T-helper 17 cell (primary cell): Measurements from ENCODE around the gene BCAR1. TPM values are rescaled to one million over a fixed set of nuclear protein-coding genes. Genes with fewer than 3 reads are reported as not detected.

ENCODE experiments used
- ATAC-seq: fragments of 150-1000 bp; cut with Tn5 transposase; 2 replicates; pipeline ENCODE4 v1.10.0; 2021; ENCODE audit warnings: mild to moderate bottlenecking, moderate library complexity
- DNase-seq, 3 donors: peaks; one replicate each; pipeline versions ENCODE4 v3.0.0 to v3.0.0-alpha.2; 2020 to 2021
- H3K9me3 ChIP-seq: one replicate; pipeline ENCODE4 v1.7.0; 2013; ENCODE audit warnings: low read length, mild to moderate bottlenecking; ENCODE audit not compliant: control insufficient read depth, poor library complexity, severe bottlenecking
- H3K27ac Mint-ChIP-seq: one replicate; pipeline ENCODE4 v1.8.0; 2022; ENCODE audit warnings: mild to moderate bottlenecking, moderate library complexity, mixed read lengths
- H3K27me3 Mint-ChIP-seq: one replicate; pipeline ENCODE4 v1.8.0; 2022; ENCODE audit warnings: mixed read lengths
- H3K36me3 Mint-ChIP-seq: one replicate; pipeline ENCODE4 v1.8.0; 2022; ENCODE audit warnings: low read depth, mixed read lengths
- H3K4me1 Mint-ChIP-seq: one replicate; pipeline ENCODE4 v1.8.0; 2022; ENCODE audit warnings: mild to moderate bottlenecking, mixed read lengths
- H3K4me3 Mint-ChIP-seq: one replicate; pipeline ENCODE4 v1.8.0; 2022; ENCODE audit warnings: mild to moderate bottlenecking, moderate library complexity, mixed read lengths
- total RNA-seq, 4 donors: library from RNA in 2 of 4; stranded (reverse) in 2 of 4; gene quantifications; one replicate each; pipeline ENCODE4 v1.2.3 and lab custom pipeline; 2022 to 2026

BCAR1 gene
- total RNA-seq, 2 donors from 2014 or later, result 0.50 TPM; not detected in 1

DNA sequence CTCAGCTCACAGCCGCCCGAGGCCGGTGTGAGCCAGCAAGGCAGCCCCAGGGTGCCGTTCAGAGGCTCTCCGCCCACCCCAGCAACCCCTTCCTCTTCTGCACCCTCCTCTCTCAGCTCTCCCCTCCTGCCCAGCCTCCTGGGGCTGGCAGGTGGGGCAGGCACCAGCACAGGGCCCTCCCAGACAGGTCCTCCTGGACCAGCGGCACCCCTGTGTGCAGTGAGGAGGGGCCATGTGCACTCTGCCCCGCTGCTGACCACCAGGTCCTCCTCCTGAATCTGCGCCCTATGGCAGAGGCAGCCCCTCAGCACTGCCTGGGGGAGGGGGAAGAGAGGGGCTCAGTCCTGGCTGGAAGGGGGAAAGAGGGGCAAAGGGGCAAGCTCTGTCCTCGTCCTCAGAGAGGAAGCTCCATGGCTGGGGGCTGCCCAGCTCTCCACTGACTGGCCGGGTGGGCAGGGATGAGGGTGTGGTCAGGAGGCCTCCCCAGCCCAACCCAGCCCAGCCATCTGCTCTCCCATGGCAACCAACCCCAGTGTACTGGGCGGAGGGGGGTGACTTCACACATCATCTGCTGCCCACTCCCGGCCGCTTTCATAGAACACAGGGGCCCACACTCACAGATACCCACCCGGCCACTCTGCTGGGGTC is 5.4 kb upstream of the BCAR1 start:
- Mint-ChIP-seq H3K4me1 (peaks cover 5% of the 10 kb centered on the region), H3K27me3 (peaks cover 50% of the 10 kb centered on the region), H3K36me3 (no peaks in the 10 kb centered on the region), H3K4me3 (no peak overlapping the region), H3K27ac (no peak overlapping the region)
- H3K9me3 ChIP-seq, result no peaks in the 10 kb centered on the region
- DNase-seq (no peak), ATAC-seq (no peak)

DNA sequence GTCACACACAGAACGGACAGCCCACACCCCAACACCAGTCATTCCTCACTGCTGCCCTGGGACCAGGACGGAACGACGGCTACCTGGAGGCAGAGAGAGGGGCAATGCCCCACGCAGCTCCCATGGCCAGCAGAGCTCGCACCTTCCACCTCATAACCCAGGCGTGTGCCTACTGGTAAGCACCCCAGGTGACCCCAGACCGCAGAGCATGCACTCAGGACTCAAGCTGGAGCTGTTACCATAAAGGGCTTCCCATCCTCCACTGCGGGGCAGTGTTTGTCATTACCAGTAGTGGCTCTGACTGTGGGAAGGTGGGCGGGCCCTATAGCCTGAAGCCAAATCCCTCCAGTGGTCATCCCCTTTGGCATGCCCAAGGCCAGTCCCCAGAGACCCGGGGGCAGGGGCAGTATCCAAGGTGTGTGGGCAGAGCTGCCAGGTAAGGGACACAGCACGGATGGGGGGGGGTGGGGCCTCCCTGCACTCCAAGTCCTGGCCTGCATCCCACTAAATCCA is 4.7 kb upstream of the BCAR1 start:
- Mint-ChIP-seq H3K36me3 (no peaks in the 10 kb centered on the region), H3K27ac (no peak overlapping the region)

DNA sequence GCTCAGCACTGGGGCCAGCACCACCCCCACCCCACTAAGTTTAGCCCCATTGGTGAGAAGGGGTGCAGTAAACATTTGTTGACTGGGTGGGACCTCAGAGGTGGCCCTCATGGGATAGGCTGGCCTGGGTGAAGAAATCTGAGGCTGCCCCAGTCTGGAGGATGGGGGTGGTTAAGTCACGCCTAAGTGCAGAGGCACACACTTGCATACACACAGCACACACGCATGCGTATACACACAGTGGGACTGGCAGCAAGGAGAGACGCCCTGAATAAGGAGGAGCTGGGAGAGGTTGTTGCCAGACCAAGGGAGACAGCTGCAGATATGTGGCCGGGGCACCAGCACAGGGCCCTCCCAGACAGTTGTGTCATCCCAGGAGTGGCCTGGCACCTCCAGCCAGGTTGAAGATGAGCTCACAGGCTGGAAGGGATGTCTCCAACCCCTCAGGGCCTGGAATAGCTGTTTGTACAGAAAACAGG is 3.0 kb upstream of the BCAR1 start:
- Mint-ChIP-seq H3K36me3 (no peaks in the 10 kb centered on the region), H3K4me3 (no peak overlapping the region), H3K27me3 (peaks cover 49% of the 10 kb centered on the region), H3K4me1 (peaks cover 9% of the 10 kb centered on the region), H3K27ac (no peak overlapping the region)
- no peak for DNase-seq
- ATAC-seq, result no peak
- H3K9me3 ChIP-seq, result no peaks in the 10 kb centered on the region

More for the DNA sequence above, 4.7 kb upstream of the BCAR1 start:
- no peak overlapping the region for H3K4me3 Mint-ChIP-seq
- no peaks in the 10 kb centered on the region for H3K9me3 ChIP-seq
- ATAC-seq (no peak), DNase-seq (peak in 1 of 3 donors; percentile 11)
- peaks cover 51% of the 10 kb centered on the region for H3K27me3 Mint-ChIP-seq
- H3K4me1 Mint-ChIP-seq, result peaks cover 6% of the 10 kb centered on the region

DNA sequence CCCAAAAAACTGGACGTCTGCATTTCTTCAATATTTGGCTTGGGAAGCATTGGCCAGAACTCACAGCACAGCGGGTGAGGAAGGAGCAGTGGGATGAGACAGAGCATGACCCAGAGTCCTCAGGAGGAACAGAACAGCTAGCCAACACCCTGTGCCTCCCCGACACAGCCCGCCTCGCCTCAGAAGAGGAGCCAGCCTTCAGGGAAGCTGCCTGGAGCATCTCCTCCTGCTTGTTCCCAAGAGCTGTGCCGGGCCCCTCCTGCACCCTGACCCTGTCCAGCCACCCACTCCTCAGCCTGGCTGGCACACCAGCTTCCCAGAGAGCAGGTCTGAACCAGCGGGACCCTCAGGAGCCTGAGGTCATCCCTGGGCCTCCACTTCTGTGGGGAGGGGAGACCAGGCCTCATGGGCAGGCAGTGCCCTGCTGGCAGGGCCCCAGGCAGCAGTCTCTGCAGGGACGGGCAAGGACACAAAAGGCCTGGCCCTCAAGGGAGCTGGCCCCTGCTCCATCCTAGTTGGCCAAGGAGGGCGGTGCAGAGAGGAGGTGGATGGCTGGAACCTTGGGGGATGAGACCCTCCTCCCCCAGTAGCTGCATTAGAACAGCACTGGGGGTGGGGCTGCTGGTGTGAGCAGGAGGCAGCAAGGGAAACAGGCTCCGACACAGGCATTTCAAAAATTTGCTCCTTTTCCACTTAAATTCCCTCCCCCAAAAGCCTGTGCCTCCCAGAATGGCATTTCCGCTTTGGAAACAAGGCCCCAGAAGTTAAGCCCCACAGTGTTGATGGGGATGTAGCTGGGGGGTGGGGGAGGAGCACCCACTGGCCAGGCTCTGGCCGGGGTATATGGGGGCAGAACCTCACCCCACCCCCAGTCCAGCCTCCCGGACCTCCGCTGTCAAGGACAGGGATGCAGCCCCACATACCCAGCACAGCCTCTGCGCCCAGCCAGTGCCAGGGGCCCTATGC is 1.8 kb upstream of the BCAR1 start:
- Mint-ChIP-seq H3K27me3 (peaks cover 50% of the 10 kb centered on the region), H3K4me1 (peaks cover 9% of the 10 kb centered on the region), H3K4me3 (peak overlapping the region; percentile 39), H3K27ac (no peak overlapping the region), H3K36me3 (no peaks in the 10 kb centered on the region)
- DNase-seq, result no peak
- ATAC-seq, result no peak
- no peaks in the 10 kb centered on the region for H3K9me3 ChIP-seq

DNA sequence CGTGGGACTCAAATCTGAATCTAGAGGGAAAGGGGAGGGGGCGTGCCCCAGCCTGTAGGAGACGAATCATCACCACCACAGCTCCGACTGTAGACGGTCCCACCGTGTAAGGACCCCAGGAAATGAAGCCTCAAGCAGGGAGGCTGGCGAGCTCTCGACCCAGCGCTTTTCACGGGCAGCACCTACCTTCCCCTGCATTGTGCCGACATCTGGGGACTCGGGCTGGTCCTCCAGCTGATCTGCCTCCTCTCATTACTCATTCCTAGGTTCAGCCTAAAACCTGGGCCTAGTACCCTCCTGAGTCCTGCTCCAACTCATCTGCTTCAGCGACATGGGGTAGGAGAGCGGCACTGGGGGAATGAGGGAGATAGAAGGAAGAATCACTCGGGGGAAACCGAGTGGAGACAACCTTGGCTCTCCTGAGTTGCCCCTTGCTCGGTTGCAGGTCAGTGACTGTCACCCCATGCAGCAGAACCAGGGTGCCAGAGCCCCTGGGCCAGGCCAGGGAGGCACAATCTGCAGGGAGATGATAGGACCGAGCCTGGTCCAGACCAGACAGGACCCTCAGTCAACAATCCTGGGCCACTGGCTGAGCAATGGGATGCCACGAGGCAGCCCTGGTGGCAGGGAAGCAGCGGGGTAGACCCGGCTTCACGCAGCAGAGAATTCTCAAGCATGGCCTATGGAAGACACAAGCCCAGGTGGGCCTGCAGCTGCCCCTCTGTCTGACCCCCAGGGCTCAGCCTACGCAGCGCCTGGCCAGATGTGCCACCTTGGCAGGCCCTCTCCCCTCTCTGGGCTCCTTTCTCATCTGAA is 833 bp upstream of the BCAR1 start:
- H3K27ac Mint-ChIP-seq, result no peak overlapping the region
- H3K36me3 Mint-ChIP-seq, result no peaks in the 10 kb centered on the region
- ATAC-seq (no peak), DNase-seq (no peak)
- H3K27me3 Mint-ChIP-seq, result peaks cover 52% of the 10 kb centered on the region
- H3K4me1 Mint-ChIP-seq, result peaks cover 11% of the 10 kb centered on the region
- peak overlapping the region; percentile 86 for H3K4me3 Mint-ChIP-seq
- H3K9me3 ChIP-seq, result no peaks in the 10 kb centered on the region

DNA sequence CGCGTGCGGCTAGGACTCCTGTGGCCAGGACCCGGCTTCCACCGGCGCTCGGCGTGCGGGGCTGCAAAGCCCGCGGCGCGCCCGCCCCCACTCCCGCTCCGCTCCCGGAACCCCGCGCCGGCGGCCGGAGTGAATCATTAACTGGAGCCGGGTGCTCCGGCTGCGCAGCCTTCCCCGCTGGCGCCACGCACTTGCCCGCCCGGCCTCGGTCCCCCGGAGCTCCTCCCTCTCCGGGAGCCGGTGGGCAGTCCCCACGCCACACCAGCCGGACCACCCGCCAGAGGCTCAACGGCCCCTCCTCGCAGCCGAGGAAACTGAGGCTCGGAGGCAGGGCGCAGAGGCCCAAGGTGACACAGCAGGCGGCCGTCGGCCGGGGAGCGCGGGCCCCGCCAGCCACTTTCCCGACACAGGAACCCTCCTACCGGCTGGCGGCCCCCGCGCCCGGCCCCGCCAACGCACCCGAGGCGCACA is 580 bp downstream of the BCAR1 start:
- H3K4me3 Mint-ChIP-seq, result peak overlapping the region; percentile 80
- no peaks in the 10 kb centered on the region for H3K36me3 Mint-ChIP-seq
- H3K4me1 Mint-ChIP-seq, result peaks cover 11% of the 10 kb centered on the region
- ATAC-seq (peak; percentile 26), DNase-seq (peak in 1 of 3 donors; percentile 16)
- H3K9me3 ChIP-seq, result no peaks in the 10 kb centered on the region
- H3K27me3 Mint-ChIP-seq, result peaks cover 52% of the 10 kb centered on the region
- no peak overlapping the region for H3K27ac Mint-ChIP-seq

DNA sequence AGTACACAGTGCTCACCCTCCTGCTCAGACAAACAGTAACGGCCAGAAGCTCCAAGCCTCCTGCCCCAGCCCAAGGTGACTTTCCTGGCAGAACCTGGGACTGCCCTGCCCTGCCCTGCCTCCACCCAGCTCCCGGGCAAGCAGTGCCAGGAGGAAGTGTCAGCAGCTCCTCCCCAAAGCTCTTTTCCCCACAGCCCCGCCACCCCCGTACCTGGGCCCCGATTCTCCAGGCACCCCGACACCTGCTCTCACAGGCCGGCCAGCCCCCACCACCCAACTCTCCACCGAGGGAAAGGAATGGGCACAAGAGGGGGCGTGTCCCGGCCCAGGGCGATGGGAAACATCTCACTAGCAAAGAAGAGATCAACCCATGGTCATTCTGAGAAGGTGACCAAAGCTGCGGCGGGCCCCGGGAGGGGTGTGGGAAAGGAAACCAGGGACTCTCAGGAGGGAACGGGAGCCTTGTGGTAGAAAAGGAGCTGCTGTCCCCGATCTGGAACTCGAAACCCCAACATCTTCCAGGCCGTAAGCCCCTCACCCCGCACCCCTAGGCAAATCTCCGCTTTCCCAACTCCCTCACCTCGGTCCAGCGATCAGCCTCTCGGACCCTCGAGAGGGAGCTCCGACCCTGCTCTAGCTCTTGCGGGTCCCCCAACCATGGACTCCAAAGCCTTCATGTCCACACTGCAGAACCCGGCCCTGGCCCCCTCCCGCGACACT is 1.2 kb downstream of the BCAR1 start:
- DNase-seq (no peak), ATAC-seq (peak; percentile 6)
- H3K4me3 Mint-ChIP-seq, result peak overlapping the region; percentile 80
- H3K4me1 Mint-ChIP-seq, result peaks cover 11% of the 10 kb centered on the region
- no peaks in the 10 kb centered on the region for H3K36me3 Mint-ChIP-seq
- no peak overlapping the region for H3K27ac Mint-ChIP-seq
- H3K9me3 ChIP-seq, result no peaks in the 10 kb centered on the region
- peaks cover 49% of the 10 kb centered on the region for H3K27me3 Mint-ChIP-seq

DNA sequence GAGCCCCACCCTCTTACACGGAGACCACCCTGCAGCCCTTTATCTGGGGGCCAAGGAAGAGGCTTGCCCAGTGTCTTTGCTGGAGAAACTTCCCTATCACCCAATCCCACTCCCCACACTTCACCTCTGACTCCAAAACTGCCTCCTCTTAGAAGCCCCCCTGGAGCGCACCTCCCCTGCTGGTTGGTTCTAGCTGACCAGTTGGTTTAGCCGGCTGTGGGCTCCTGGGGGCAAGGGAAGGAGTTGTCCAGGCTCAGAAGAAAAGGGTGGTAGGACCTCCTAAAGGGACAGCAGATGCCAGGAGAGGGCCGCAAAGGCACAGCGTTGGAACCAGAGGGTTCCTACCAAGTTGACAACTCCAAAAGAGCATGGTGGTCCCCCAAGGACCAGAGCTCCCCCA is 2.0 kb downstream of the BCAR1 start:
- DNase-seq (no peak), ATAC-seq (no peak)
- Mint-ChIP-seq H3K27me3 (peaks cover 41% of the 10 kb centered on the region), H3K4me3 (no peak overlapping the region), H3K4me1 (peaks cover 13% of the 10 kb centered on the region), H3K27ac (no peak overlapping the region), H3K36me3 (no peaks in the 10 kb centered on the region)
- no peaks in the 10 kb centered on the region for H3K9me3 ChIP-seq

DNA sequence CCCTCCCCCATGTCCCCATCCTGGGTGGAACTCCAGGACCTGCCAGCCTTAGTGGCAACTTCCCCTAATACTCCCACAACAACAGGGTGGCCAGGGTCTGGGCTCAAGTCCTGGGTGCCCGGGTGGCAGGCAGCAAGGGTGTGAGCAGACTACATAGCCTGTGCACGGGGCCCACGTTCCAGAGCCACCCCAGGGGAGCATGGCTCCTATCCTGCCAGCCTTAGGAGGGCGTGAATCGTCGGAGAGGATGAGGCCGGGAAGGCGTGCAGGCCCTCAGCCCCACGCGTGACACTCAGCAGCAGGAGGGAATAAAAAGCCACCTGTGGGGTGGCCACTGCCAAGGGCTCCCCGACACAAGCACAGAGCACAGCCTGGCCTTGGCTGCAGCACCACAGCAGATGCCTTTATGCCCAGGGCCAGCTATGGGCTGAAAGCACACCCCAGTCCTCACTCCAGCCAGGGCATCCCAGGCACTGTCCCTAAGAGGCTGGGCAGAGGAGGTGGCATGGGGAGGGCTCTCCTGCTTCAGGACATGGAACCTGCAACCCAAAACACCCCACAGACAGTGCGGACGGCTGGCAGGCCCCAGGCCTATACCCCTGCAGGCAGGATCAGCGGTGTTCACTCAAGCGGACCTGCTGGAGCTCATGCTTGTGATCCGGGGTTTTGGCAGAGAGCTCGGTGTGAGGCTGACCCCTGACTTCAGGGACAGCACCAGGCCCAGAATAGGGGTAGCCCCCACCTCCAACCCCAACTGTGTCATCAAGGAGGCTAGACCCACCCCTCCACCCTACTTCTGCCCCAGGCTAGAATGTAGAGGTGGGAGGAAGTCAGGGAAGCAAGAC is 2.7 kb downstream of the BCAR1 start:
- DNase-seq (no peak), ATAC-seq (no peak)
- H3K9me3 ChIP-seq, result no peaks in the 10 kb centered on the region
- H3K27ac Mint-ChIP-seq, result no peak overlapping the region
- H3K36me3 Mint-ChIP-seq, result no peaks in the 10 kb centered on the region
- no peak overlapping the region for H3K4me3 Mint-ChIP-seq
- peaks cover 34% of the 10 kb centered on the region for H3K27me3 Mint-ChIP-seq
- H3K4me1 Mint-ChIP-seq, result peaks cover 17% of the 10 kb centered on the region

DNA sequence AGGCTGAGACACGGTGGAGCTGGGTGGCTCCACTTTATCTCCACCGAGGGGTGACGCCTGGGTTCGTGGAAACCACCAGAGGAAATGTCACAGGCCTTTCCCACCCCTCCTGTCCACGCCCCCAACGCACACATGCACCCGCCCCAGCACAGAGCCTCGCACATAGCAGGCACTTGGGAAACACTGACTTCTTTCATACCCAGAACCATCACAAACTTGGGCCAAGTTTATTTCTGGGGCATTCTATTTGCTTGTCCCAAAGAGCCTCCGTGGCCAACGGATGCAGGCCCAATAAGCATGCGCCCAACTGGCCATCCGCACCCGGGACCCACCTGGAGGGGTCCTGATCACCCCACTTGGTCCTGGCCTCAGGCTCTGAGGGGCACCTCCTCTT is 3.3 kb downstream of the BCAR1 start:
- ATAC-seq, result no peak
- no peak for DNase-seq
- Mint-ChIP-seq H3K27ac (no peak overlapping the region), H3K4me1 (peaks cover 19% of the 10 kb centered on the region), H3K4me3 (no peak overlapping the region), H3K36me3 (no peaks in the 10 kb centered on the region), H3K27me3 (peaks cover 29% of the 10 kb centered on the region)
- no peaks in the 10 kb centered on the region for H3K9me3 ChIP-seq

DNA sequence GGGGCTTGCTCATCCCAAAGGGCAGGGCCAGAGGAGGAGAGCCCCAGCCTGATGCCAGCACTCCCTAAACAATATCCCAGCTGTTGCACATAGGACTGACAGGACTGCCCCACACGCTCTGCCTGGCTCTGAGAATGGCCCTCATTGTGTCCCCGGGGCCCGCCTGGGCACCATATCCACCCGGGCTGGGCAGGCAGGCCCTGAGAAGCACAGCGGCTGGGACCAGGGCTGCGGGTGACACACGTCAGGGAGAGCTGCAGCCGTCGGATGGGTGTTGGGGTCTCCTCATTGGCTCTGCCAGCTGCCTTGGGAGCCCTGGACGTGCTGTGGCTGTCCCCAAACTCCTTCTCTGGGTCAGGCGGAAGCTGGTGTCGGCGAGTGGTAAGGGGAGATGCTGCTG is 4.2 kb downstream of the BCAR1 start:
- ATAC-seq (no peak), DNase-seq (no peak)
- H3K27ac Mint-ChIP-seq, result no peak overlapping the region
- no peak overlapping the region for H3K4me3 Mint-ChIP-seq
- H3K27me3 Mint-ChIP-seq, result peaks cover 20% of the 10 kb centered on the region
- no peaks in the 10 kb centered on the region for H3K36me3 Mint-ChIP-seq
- no peaks in the 10 kb centered on the region for H3K9me3 ChIP-seq
- peaks cover 20% of the 10 kb centered on the region for H3K4me1 Mint-ChIP-seq
